Brain pericyte (primary cell): Measurements from ENCODE around the gene MS4A10.

ENCODE experiments used
- DNase-seq: peaks from one replicate; pipeline ENCODE4 v3.0.0-alpha.2; 2012; ENCODE audit warnings: low read depth, low spot score

MS4A10 gene

DNA sequence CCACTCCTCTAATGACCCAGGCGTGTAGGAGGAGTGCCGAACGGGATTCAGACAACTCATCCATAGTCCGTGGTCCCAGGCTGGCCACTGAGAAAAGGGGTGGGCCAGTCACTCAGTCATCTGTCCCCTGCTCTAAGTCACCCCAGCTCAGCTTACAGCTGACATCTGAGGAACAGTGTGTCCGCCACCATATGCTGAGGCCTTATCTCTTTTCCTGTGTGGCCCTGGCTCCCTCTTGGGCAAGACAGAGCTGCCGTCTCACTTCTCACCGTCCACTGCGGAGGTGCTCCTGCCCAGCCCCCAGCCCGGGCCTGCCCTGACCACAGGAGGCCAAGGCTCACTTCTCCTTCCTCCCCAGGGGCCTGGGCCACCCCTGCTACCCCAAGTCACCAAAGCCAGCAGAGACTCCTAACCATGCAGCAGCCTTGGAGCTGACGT lies 63.6 kb downstream of the MS4A10 start:
- no peak for DNase-seq

DNA sequence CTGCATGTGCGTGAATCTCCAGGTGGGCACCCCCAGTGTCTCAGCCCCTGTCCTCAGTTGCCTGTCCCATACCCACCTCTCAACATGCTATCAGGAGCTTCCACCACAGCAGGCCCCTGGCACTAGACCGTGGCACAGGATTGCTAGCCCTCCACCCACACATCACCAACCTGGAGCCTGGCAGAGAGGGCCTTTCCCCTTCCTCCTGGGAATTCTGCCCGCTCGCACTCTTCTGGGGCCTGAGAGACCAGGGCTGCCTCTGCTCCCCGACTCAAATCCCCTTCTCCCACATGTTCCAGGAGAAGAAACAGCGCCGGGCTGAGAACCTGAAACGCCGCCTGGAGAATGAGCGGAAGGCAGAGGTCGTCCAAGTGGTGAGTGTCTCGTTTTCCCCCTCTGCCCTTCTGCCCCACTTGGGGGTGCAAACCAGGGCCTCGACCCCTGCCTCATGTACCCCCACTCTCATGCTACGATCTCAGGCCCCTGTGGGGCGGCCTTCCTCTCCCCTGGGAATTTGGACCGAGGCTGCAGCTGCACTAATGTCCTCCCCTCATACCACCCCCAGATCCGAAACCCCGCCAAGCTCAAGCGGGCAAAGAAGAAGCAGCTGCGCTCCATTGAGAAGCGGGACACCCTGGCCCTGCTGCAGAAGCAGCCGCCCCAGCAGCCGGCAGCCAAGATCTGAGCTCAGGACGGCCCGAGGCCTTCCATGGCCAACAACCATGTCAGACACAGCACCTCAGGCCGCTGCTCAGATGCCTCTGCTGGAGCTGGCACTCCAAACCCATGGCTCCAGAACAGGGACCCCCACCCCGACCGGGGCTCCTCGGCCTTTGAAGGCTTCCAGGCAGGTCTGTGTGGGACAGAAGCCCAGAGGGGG lies 64.7 kb downstream of the MS4A10 start:
- DNase-seq = no peak
